Stimulated activated CD8-positive, alpha-beta memory T cell treated with anti-CD3 and anti-CD28 coated beads, Interleukin-15, amount 100 ng/mL, for 24 hours (primary cell): Measurements from ENCODE around the gene ELP4.

Source experiments
- DNase-seq: peaks from one replicate; pipeline ENCODE4 v3.0.0-alpha.2; 2020; ENCODE audit warnings: low read depth

ELP4 gene

GRCh38 chr11:31800398-31801265 is 291.1 kb downstream of the ELP4 start:
- no peak for DNase-seq

GRCh38 chr11:31801298-31801702 is 291.7 kb downstream of the ELP4 start:
- DNase-seq = no peak

- no peak for DNase-seq
Measured at GRCh38 chr11:31802000-31802551, 292.5 kb downstream of the ELP4 start.

- no peak for DNase-seq
Measured at GRCh38 chr11:31802609-31802989, 293.0 kb downstream of the ELP4 start.

GRCh38 chr11:31802990-31803812 is 293.6 kb downstream of the ELP4 start:
- no peak for DNase-seq

- DNase-seq = no peak
Measured at GRCh38 chr11:31803813-31804311, 294.3 kb downstream of the ELP4 start.

GRCh38 chr11:31804312-31805036 is 294.9 kb downstream of the ELP4 start:
- DNase-seq = no peak

- DNase-seq = no peak
Measured at GRCh38 chr11:31805037-31805628, 295.6 kb downstream of the ELP4 start.

GRCh38 chr11:31805629-31806185 is 296.1 kb downstream of the ELP4 start:
- DNase-seq = no peak

GRCh38 chr11:31806186-31806927 is 296.8 kb downstream of the ELP4 start:
- no peak for DNase-seq

GRCh38 chr11:31806928-31807798 is 297.6 kb downstream of the ELP4 start:
- no peak for DNase-seq

GRCh38 chr11:31807799-31808667 is 298.5 kb downstream of the ELP4 start:
- DNase-seq = no peak

- no peak for DNase-seq
Measured at GRCh38 chr11:31808721-31809540, 299.4 kb downstream of the ELP4 start.

GRCh38 chr11:31809541-31809856 is 299.9 kb downstream of the ELP4 start:
- DNase-seq = no peak

GRCh38 chr11:31809857-31810778 is 300.6 kb downstream of the ELP4 start:
- no peak for DNase-seq

GRCh38 chr11:31810779-31811647 is 301.4 kb downstream of the ELP4 start, which contains the start of gene PAX6:
PAX6 (minus strand) TSS chr11:31811322; CDS start chr11:31806411, 4,911 bp downstream.
- no peak for DNase-seq
